ENCODE results near the gene MT1E. TPM values are rescaled to one million over a fixed set of nuclear protein-coding genes. Genes with fewer than 3 reads are reported as not detected.
"Not testable (repeated sequence)": the region's sequence is repeated elsewhere in the genome, so short reads cannot be mapped to it uniquely, and the experiment has no call there.

Gene MT1E
- total RNA-seq, 1 donor from 2014 or later: 2.8 TPM

DNA sequence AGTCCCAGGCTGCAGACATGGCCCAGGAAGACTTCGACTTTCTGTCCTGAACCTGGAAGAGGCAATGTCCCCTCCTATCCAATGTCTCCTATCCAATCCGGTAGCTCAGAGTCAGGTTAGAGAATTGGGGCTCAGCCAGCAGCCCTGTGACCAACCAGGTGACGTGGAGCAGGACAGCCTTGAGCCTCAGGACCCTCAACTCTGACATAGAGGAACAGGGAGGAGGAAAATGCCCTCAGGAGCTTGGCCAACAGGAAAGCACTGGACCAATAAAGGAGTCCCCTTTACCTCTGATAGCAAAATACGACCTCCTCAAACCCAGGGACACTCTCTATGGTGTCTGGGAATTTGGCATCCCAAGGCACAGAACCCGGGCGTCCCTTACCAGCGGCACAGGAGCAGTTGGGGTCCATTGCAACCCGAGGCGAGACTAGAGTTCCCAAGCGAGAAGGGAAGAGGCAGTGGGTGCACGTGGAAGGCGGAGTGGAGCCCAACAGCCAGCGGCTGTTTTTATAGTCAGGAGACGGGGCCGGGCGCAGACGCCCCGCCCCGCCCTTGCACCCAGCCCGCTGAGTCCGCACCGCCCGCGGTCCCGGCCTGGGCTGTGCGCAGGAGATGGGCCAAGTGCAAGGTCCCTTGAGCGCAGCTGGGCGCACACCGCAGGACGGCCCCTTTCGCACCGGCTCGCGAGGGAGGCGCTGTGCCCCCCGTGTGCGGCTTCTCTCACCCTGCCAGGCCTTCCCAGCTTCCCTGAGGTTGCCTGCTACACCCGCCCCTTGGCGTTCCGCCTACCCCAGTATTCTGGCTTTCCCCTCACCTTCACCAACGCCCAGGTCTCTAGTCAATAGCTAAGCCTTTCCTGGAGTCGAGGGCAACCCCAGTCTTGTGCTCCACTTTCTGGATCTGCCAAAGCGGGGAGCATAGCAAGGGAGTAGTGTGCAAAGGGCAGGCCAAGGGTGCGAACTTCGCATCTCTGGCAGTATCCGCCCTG, 42.3 kb downstream of the MT1E start, which contains the start of gene MT1G:
MT1G (minus strand) TSS at position 485 of the 991 bp plus-strand sequence; CDS start at position 413, 72 bp downstream.
- Mint-ChIP-seq H3K4me1 (peaks cover 6% of the 10 kb centered on the region), H3K36me3 (ENCODE audit: low read depth) (no peaks in the 10 kb centered on the region), H3K4me3 (no peak within 1 kb of the TSS), H3K9me3 (no peaks in the 10 kb centered on the region), H3K27ac (no peak within 1 kb of the TSS), H3K27me3 (peaks cover 77% of the 10 kb centered on the region)
- intact Hi-C loops (cut with micrococcal nuclease): no loop called here
- ATAC-seq (ENCODE audit: low read depth): no peak
- ChIA-PET CTCF (interaction anchor here (0.8 kb wide), 1 partner anchor 34 kb away, joined by 3 read pairs; no protein-coding TSS in a partner anchor), POLR2A (no interaction called here)
- no peak for DNase-seq
- TF ChIP-seq CTCF (IDR thresholded peaks at IDR 0.05): no peak

GRCh38 chr16:56669005-56669839, 43.6 kb downstream of the MT1E start, which contains the start of gene MT1H:
MT1H (plus strand) TSS chr16:56669814; CDS start chr16:56669885, 71 bp downstream.
- H3K4me1 Mint-ChIP-seq: peaks cover 2% of the 10 kb centered on the region
- ChIA-PET CTCF (interaction anchor here (0.9 kb wide), 1 partner anchor 33 kb away, joined by 3 read pairs; no protein-coding TSS in a partner anchor), POLR2A (no interaction called here)
- no peak for ATAC-seq (ENCODE audit: low read depth)
- intact Hi-C loops (cut with micrococcal nuclease): no loop called here
- peaks cover 79% of the 10 kb centered on the region for H3K27me3 Mint-ChIP-seq
- TF ChIP-seq CTCF (IDR thresholded peaks at IDR 0.05): no peak
- no peaks in the 10 kb centered on the region for H3K9me3 Mint-ChIP-seq
- no peaks in the 10 kb centered on the region for H3K36me3 Mint-ChIP-seq (ENCODE audit: low read depth)
- H3K4me3 Mint-ChIP-seq: peak within 1 kb of the TSS; percentile 40
- DNase-seq: no peak
- H3K27ac Mint-ChIP-seq: no peak within 1 kb of the TSS

- peaks cover 82% of the 10 kb centered on the region for H3K27me3 Mint-ChIP-seq
- no peak overlapping the region for H3K27ac Mint-ChIP-seq
- no peaks in the 10 kb centered on the region for H3K9me3 Mint-ChIP-seq
- H3K4me1 Mint-ChIP-seq: peaks cover 2% of the 10 kb centered on the region
- peak overlapping the region; percentile 40 for H3K4me3 Mint-ChIP-seq
- no peaks in the 10 kb centered on the region for H3K36me3 Mint-ChIP-seq (ENCODE audit: low read depth)
- POLR2A ChIA-PET: no interaction called here
- intact Hi-C loops (cut with micrococcal nuclease): loop anchor here (5.0 kb wide), 1 partner anchor 38 kb away; the partner anchor contains the start of gene MT1M
- CTCF ChIA-PET: interaction anchor here (0.9 kb wide), 1 partner anchor 32 kb away, joined by 3 read pairs; no protein-coding TSS in a partner anchor
- no peak for TF ChIP-seq CTCF (IDR thresholded peaks at IDR 0.05)
- ATAC-seq (ENCODE audit: low read depth) (no peak), DNase-seq (no peak)
Measured at GRCh38 chr16:56669840-56670619, 44.4 kb downstream of the MT1E start.

DNA sequence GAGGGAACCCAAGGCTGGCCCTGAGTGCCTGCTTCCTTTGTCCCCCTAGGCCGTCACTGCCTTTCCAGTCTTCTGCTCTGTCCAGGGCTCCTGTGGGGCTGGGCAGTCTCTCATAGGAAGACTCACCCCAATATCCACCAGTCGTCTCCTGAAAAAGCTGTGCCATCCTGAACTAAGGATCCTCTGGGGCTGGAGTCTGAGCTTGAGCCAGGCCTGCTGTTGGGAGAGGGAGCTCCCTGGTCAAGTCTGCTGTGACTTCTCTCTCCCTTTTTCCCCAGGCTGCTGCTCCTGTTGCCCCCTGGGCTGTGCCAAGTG, 45.0 kb downstream of the MT1E start:
- Mint-ChIP-seq H3K36me3 (ENCODE audit: low read depth) (no peaks in the 10 kb centered on the region), H3K27me3 (peaks cover 82% of the 10 kb centered on the region), H3K27ac (no peak overlapping the region), H3K4me1 (peaks cover 6% of the 10 kb centered on the region), H3K9me3 (no peaks in the 10 kb centered on the region), H3K4me3 (no peak overlapping the region)
- ChIA-PET POLR2A (no interaction called here), CTCF (no interaction called here)
- ATAC-seq (ENCODE audit: low read depth) (no peak), DNase-seq (no peak)
- intact Hi-C loops (cut with micrococcal nuclease): loop anchor here (5.0 kb wide), 1 partner anchor 38 kb away; the partner anchor contains the start of gene MT1M
- TF ChIP-seq CTCF (IDR thresholded peaks at IDR 0.05): no peak

DNA sequence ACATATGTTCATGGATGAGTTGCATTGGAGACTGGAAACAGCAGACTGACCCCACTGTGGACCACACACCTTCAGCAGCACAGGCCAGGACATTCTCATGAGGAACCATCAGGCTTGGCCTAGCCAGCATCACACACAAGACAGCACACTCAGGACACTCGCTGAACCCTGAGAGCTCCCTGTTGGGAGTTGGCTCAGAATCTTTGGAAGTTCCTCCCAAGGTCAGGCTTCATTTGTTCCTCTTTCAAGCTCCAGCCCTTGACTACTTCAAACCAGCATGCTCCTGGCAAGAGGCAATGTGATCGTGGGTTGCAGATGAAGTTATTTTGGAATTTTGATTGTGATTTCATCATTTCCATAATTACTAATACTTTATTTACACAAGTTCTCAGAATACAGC, 46.1 kb downstream of the MT1E start:
- peaks cover 74% of the 10 kb centered on the region for H3K27me3 Mint-ChIP-seq

GRCh38 chr16:56672171-56672570, 46.6 kb downstream of the MT1E start:
- intact Hi-C loops (cut with micrococcal nuclease): loop anchor here (5.0 kb wide), 1 partner anchor 40 kb away; the partner anchor contains the start of gene MT1M
- H3K27ac Mint-ChIP-seq; ATAC-seq (ENCODE audit: low read depth); H3K36me3 Mint-ChIP-seq (ENCODE audit: low read depth); DNase-seq; H3K4me3 Mint-ChIP-seq; POLR2A ChIA-PET; H3K9me3 Mint-ChIP-seq: not testable (repeated sequence)
- Mint-ChIP-seq H3K27me3 (peaks cover 71% of the 10 kb centered on the region), H3K4me1 (peaks cover 11% of the 10 kb centered on the region)
- CTCF ChIA-PET: interaction anchor here (0.7 to 1.4 kb wide), 3 partner anchors 30 to 159 kb away, joined by 3 to 4 read pairs (median 4); no protein-coding TSS in a partner anchor

More for the DNA sequence above, 46.1 kb downstream of the MT1E start:
- CTCF ChIA-PET: interaction anchor here (0.7 kb wide), 1 partner anchor 30 kb away, joined by 3 read pairs; no protein-coding TSS in a partner anchor
- ATAC-seq (ENCODE audit: low read depth); H3K36me3 Mint-ChIP-seq (ENCODE audit: low read depth); POLR2A ChIA-PET; H3K9me3 Mint-ChIP-seq; H3K27ac Mint-ChIP-seq; DNase-seq; H3K4me3 Mint-ChIP-seq: not testable (repeated sequence)
- intact Hi-C loops (cut with micrococcal nuclease): loop anchor here (5.0 kb wide), 1 partner anchor 39 kb away; the partner anchor contains the start of gene MT1M
- peaks cover 11% of the 10 kb centered on the region for H3K4me1 Mint-ChIP-seq

Measured in activated B cell treated with CpG ODN at 0.5 μM for 24 hours (primary cell).